SU-DHL-6 (cell line): Measurements from ENCODE around the gene WNT3.

Source experiments
- CTCF ChIP-seq: fragments of 200-600 bp; sonication (generic); IDR thresholded peaks from one replicate; pipeline ENCODE4 v1.5.1; 2017; ENCODE audit warnings: antibody characterized with exemption, mild to moderate bottlenecking, low read length, moderate library complexity; ENCODE audit not compliant: insufficient read depth, poor library complexity, severe bottlenecking
- EZH2phosphoT487 ChIP-seq: fragments of 200-600 bp; sonication (generic), shearing (Covaris generic); conservative IDR thresholded peaks from 2 replicates; pipeline ENCODE4 v1.6.1; 2018; ENCODE audit warnings: mild to moderate bottlenecking, antibody characterized with exemption, low read length, moderate library complexity, mixed read lengths

- TF ChIP-seq CTCF (no peak), EZH2phosphoT487 (no peak)
These were observed 9.4 kb downstream of the WNT3 start for GRCh38 chr17:46809110-46809571.
